Epithelial cell of proximal tubule (primary cell): ENCODE data around the gene SORBS2. TPM values are rescaled to one million over a fixed set of nuclear protein-coding genes. Genes with fewer than 3 reads are reported as not detected.

ENCODE experiments used
- DNase-seq: peaks from one replicate; pipeline ENCODE4 v3.0.0-alpha.2; 2011; ENCODE audit warnings: low read depth
- H3K4me3 ChIP-seq: 2 replicates; pipeline ENCODE4 v1.5.1; 2011; ENCODE audit warnings: low read depth, mild to moderate bottlenecking, low read length
- CTCF ChIP-seq: conservative IDR thresholded peaks from 2 replicates; pipeline ENCODE4 v1.5.1; 2012; ENCODE audit warnings: low read depth, mild to moderate bottlenecking, low read length
- total RNA-seq: library from RNA; depleted of rRNA; stranded (reverse); fragments of >200 nt; gene quantifications from 2 replicates; pipeline ENCODE4 v1.2.3, GENCODE V29; 2015

The SORBS2 gene
- total RNA-seq, 1 donor from 2014 or later = 11.6 TPM

- no peak for TF ChIP-seq CTCF
- H3K4me3 ChIP-seq = no peak overlapping the region
- no peak for DNase-seq
Measured at GRCh38 chr4:185767528-185767927, 44.5 kb downstream of the SORBS2 start.

GRCh38 chr4:185764876-185765275 lies 47.1 kb downstream of the SORBS2 start:
- TF ChIP-seq CTCF = no peak
- no peak for DNase-seq
- H3K4me3 ChIP-seq = no peak overlapping the region

GRCh38 chr4:185761352-185762235 lies 50.4 kb downstream of the SORBS2 start:
- no peak overlapping the region for H3K4me3 ChIP-seq
- no peak for TF ChIP-seq CTCF
- DNase-seq = no peak

GRCh38 chr4:185758807-185759206 lies 53.2 kb downstream of the SORBS2 start:
- DNase-seq = no peak
- no peak for TF ChIP-seq CTCF
- no peak overlapping the region for H3K4me3 ChIP-seq

GRCh38 chr4:185755451-185755850 lies 56.5 kb downstream of the SORBS2 start:
- H3K4me3 ChIP-seq = no peak overlapping the region
- DNase-seq = no peak
- no peak for TF ChIP-seq CTCF

- DNase-seq = no peak
- no peak overlapping the region for H3K4me3 ChIP-seq
- TF ChIP-seq CTCF = no peak
Measured at GRCh38 chr4:185754961-185755360, 57.0 kb downstream of the SORBS2 start.

- H3K4me3 ChIP-seq = no peak overlapping the region
- no peak for DNase-seq
- no peak for TF ChIP-seq CTCF
Measured at GRCh38 chr4:185752872-185753271, 59.1 kb downstream of the SORBS2 start.
